Superior temporal gyrus (tissue), 1 donor: ENCODE measurements around the gene KXD1.

ENCODE experiments used
- DNase-seq: peaks from one replicate; pipeline ENCODE4 v3.0.0-alpha.2; 2016; ENCODE audit errors: extremely low spot score

KXD1 gene

DNA sequence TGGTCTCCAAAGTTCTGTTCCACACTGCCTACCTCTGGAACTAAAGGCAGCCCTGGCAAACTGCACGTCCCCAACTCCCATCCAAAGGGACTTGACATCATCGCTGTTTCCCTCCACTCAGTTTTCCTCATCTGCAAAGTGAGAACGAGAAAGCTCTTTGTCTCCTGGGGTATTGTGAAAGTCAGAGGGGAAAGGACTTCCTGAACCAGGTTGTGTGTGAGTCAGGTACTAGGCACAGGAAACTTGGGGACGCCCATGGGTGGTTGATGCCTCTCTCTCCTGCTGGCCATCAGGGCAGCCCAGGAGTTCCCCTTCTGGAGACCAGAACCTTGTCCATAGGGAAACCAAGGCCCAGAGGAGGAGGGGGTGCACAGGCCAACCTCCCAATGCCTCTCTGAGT is 44.2 kb downstream of the KXD1 start:
- no peak for DNase-seq

DNA sequence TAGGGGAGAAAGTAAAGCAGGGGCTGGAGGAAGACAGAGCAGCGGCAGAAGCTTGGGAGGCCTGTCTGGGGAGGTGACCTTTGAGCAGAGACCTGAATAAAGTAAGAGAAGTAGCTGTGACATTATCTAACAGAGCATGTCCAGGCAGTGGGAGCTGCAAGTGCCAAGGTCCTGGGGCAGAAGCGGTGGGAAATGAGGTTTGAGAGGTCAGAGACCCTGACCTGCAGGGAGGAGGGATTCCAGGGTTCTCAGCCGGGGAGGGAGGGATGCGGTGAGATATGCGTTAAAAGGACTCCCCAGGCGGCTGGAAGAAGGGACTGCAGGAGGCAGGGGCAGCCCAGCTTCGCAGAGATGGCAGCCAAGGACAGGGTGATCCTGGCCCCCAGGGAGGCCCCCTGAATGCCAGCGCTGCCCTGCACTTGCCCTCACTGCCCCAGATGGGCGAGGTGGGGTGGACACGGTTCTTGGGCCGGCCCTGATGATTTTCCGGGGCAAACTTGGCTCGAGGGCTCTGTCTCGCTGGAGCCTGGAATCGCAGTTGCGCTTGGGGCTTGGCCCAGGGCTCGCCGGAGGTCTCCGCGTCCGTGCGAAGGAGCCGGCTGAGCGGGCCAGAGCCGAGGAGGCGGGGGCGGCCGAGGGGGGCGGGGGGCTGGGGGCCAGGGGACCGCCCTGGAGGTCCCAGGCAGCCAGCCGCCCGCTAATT is 45.7 kb downstream of the KXD1 start:
- no peak for DNase-seq

DNA sequence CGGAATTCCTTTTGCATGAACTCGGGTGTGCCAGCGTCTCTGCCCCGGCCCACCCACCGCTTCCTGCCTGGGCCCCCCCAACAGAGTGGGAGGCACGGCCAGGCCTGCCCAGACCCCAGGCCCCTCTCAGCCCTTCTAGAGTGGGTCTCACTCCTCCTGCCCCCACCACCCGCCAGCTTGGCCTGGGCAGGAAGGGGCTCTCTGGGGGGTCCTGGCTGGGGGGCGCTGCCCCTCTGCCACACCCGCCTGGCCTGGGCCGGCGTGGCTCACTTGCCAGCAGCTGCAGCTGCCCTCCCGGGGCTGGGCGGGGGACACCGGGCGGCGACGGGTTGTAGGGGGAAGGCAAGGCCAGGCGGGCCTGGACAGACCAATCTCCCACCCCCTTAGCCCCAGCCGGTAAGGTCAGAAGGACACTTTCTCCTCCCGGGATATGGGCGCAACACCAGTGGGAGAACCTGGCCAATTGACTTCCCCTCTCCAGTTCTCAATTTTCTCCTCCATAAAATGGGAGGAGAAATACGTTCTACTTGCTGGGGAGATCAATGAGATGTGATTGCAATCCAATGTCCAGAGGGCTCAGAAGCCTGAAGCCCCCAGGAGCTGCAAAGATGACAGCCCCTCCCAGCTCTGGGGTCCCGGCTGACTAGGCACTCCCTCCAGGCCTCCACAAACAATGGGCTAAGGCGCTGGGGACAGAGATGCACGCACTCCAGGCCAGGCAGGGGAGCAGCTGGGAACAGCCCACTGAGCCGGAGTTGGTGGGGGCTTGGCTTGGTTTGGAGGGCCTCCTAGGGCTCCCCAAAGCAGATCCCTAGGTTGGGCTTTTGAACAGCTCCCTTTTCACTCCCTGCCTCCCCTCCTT is 46.5 kb downstream of the KXD1 start:
- DNase-seq = no peak

DNA sequence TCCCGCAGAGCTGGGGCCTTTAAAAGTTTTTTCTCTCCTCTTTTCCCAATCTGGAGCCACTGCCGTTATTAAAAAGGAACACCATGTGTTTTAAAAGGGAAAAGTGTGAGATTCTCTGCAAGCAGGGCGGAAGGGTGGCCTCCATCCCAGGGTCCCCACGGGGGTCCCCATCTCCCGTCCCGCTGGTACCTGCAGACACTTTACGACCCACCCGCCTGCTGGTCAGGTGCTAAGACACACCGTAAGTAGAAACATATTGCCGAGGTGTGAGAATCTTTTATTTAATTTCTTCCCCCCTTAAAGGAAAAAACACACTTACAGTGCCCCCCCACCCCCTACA is 47.1 kb downstream of the KXD1 start:
- DNase-seq = no peak

DNA sequence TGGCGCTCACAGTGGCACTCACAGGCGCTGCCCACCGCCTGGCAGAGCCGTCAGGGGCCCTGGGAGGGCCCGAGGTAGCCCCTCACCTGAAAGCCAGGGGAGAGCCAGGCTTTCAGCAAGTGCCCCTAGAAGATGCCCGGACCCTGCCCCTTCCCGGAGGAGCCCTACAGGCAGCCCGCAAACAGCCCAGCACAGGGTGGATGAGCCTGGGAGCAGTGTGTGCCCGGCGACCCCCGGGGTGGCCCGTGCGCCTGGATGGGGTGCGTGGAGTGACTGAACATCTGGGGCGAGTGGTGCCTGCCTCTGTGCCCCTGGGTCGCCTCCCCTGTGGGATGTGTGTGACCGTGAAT is 47.5 kb downstream of the KXD1 start:
- no peak for DNase-seq

DNA sequence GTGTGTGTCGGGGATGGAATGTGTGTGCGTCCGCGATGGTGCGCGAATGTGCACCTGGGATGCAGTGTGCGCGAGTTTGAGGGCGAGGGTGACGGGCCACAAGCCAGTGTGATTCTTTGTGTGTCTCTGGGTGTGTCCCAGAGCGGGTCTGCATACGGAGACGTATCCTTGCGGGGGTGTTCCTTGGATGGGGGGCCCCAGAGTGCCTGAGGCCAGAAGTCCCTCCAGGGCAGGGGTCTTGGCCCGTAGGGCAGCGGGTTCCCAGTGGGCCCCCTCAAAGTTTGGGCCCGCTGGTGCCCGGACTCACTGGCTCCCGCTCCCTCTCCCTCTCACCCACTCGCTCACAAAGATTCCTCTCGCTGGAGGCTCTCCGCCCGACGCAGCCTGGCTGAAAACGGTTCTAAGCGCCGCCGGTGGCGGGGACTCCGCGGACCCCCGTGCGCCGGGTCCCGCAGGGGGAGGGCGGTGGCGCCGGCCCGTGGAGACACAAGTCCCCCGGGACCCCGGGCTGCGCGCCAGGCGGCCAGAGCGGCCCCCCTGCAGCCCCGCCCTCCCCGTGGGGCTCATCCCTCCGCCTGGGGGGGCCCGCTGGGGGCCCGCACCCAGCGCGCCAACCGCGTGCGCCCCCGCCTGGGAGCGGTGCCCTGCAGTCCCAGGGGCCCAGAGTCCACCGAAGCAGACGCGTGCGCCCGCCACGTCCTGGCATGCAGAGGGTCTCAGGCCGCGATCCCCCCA is 48.0 kb downstream of the KXD1 start:
- DNase-seq = no peak

DNA sequence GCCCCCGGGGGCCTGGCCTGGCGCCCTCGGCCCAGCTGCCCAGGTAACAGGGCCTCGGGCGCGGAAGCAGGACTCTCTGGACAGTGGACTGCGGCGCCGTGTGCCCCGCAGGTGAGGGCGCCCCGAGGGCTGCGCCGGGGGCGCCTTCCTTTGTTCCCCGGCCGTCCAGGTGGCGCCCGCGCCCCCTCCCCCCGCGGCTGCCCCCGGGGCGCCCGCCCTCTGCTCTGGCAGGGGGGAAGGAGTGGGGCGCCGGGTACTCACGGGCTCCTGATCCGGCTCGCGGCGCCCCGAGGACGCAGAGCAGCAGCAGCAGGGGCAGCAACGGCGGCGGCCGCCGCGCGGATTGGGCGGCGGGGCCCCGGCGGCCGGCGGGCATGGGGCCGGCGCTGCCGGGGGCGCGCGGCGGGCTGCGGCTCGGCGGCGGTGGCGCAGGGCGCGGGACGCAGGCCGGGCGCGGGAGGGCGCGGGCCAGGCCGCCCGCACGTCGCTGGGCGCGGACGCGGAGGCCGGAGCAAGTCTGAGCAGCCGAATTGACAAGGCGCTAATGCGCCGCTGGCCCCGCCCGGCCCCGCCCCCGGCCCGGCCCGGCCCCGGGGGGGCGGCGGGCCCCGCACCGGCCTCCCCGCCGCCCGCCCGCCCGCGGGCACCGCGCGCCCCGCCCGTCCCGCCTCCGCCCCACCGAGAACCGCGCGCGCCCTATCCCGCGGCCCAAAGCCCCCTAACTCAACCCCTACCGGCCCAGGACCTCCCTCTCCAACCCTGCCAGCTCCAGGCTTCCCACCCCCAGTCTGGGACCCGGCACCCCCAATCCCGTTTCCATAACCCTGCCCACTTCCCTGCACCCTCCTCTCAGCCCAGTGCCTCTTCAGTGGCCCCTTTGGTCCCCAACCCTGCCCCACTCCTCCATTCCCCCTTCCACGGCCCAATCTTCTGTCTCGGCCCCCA is 48.9 kb downstream of the KXD1 start, which contains the start of gene CRLF1:
Gene CRLF1 (minus strand): TSS at position 519 of the 945 bp plus-strand sequence. CDS start 143 bp downstream, at position 376.
- no peak for DNase-seq

DNA sequence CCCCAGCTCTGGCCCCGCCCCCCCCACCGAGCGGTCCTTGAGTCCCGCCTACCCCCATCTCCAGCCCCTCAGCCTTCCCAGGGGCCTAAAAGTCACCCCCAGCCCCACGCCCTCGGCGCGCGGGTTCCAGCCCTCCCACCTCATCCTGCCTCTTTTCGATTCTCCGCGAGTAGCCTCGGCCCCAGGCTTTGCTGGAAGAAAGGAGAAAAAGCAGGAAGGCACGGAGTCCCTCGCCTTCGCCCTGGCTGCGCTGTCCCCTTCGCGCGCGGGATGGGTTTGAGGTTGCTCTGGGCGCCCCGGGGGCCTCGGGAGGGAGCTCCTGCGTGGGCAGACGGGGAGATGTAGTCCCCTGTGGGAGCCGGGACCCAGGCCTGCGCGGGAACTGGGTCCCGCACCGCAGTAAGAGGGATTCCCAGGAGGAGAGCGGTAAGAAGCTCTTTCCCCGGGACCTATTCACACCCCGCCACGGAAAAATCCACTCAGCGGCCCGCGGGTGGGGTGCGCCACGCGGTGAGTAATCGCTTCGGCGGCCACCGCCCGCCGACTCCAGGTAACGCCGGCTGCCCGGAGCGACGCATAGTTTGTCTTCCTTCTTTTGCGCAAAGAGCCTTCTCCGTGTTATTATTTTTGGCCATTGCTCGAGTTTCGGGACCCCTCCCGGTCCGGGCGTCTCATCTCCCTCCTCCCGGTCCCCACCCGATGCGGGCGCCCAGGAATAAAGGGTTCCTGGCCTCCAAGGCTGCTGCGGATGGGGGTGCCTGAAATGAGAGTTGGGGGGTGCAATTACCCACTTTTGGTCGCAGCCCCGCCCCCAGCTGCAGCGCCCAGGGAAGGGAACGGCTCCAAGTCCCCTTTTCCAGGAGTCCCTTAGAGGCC is 49.8 kb downstream of the KXD1 start:
- DNase-seq = no peak

DNA sequence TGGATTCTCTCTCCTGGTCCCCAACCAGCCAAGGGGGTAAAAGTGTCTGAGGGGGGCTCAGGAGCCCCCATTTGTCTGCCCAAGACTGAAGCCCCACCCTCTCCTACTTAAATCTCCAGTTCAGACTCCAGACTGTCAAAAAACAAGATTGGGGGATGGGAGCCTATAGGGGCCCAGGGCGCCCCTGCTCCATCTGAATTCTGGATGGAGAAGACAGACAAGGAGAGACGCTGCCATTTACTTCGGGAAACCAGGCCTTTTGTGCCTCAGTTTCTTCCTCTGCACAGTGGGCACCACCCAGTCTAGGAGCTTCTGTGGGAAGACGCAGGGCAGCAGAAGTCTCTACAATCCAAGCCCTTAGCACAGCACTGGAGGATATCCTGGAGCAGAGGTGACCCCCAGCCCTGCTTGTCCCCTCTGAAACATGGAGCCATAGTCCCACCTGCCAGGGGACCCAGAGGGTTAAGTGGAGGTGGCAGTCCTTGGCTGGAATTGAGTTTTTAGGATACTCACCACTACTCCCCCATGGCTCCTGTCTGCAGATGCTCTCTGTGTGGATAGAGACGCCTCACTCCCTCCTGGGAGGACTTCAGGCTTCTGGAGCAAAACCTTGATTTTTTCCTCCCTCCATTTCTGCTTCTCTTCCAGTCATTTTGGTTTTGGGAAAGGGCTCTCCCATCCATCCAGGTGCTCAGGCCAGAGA is 50.6 kb downstream of the KXD1 start:
- no peak for DNase-seq

DNA sequence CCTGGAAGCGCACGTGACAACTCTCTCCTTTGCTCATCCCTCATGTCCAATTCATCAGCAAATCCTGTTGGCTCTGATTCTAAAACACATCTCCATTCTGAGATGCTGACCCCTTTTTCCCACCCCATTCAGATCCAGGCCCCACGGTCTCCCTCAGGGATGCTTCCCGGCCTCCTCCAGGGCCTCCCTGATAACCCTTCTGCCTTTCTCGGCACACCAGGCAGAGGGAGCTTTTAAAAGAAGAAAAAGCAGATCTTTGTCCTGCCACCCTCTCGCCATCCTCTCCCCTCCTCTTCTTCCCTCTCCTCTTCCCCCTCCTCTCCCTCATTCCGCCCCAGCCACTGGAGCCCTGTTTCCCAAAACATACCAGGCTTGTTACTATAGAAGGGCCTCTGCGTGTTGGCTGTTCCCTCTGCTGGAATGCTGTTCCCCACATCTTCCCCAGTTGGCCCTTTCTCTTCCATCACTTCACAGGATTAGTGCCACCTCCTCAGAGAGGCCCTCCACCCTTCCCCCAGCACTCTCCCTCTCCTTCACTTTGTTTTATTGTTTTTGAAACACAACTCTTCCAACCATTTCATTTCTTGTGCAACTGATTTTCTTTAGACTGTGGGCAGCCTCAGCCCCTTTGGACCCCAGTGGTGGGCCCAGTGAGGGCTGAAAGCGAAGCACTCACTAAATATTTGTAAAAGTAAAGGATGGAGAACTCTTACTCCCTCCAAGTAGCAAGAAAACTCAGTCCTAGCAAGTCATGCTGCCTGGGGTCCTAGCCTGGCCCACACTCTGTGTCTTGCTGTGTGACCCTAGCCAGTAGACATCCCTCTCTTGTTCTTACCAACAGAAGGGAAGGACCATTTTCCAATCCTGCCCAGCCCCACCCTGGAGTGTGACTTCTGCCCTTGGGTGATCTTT is 51.4 kb downstream of the KXD1 start:
- DNase-seq = no peak

DNA sequence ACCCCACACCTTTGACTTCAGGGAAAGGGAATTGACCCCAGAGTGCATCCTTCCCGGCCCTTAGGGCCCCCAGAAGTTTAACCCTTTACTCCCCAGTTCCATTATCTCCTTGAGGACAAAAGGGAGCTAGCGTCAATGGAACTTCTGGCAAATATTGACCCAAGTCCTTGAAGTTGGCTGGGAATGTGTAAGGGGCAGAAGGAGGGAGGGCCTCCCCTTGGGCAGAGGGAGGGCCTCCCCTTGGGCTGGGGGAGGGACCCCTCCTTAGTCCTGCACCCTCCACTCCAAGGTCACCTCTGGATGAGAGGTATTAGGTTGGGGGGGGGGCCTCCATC is 52.0 kb downstream of the KXD1 start:
- no peak for DNase-seq

DNA sequence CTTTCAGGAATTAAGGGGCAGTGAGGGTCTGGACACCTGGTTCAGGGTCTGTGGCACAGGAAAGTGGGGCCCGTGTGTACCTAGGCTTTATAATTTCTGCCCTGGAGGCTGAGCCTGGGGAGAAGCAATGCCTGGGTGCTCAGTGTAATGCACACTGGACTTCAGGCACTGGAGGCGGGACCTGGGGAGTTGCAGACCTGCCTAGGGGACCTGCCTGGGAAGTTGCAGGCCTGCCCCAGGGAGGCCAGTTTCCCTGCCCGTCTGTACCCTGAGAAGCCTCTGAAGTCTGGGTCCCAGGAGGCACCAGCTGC is 52.5 kb downstream of the KXD1 start:
- no peak for DNase-seq

DNA sequence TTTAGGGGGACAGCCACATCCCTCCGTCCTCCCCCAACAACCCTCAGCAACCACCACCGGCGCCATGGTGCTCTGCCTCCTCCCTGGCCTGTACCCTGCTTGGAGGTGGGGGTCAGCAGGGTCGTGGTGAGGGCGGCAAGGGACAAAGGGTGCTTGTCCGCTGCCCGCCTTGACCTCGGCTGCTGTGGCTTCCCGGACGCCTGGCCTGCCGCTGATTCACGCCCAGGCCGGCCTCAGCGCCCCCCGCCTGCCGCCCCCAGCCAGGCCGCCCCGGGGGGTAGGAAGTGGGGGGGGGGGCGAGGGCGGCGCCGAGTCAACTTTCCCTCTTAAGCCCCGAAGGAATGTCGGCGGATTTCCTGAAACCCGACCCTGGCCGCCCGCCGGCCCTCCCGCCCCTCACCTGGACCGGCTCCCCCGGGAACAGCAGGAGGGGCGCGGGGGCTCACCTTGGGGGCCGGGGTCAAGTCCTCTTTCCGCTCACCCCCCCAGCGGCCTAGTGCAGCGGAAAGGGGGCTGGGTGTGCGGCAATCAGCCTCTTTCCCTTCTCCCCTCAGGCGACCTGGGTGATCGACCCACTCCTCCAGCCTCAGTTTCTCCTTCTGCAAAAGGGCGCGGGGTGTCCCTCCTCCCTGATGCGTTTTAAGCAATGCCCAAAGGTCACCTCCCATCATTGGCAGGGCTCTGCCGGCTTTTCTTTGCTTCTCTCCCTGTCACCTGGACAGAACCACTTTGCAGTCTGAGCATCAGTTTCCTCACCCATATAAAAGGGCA is 53.1 kb downstream of the KXD1 start:
- DNase-seq = no peak

DNA sequence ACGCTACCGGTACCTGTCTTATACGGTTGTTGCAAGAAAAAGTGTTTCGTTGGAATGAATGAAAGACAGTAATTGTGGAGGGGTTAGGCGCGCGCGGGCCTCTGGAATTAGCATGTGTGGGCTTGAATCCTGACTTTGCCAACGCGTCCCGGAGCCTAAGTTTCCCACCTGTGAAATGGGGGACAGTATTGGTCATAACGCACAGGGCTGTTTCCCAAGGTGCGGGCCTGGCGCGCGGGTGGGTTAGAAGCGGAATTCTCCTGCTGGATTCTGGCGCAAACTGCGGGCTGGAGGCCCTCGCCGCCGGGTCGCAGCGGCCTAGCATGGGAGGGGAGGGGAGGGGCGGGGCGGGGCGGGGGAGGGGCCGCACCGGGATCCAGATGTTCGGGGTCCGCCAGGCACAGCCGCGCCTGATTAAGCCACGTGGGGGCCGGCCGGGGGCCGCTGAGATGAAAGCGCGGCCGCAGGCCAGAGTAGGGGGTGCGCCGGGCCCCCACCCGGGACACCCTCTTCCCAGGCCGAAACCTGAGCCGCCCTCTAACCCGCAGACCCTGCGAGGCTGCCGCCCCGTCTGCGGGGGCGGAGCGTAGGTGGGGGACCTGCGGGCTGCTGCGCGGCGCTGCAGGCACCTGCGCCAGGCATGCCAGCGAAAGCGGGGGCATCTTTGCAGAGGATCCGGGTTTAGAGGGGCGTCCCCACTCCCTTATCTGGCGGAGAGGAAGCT is 53.8 kb downstream of the KXD1 start:
- DNase-seq = no peak

DNA sequence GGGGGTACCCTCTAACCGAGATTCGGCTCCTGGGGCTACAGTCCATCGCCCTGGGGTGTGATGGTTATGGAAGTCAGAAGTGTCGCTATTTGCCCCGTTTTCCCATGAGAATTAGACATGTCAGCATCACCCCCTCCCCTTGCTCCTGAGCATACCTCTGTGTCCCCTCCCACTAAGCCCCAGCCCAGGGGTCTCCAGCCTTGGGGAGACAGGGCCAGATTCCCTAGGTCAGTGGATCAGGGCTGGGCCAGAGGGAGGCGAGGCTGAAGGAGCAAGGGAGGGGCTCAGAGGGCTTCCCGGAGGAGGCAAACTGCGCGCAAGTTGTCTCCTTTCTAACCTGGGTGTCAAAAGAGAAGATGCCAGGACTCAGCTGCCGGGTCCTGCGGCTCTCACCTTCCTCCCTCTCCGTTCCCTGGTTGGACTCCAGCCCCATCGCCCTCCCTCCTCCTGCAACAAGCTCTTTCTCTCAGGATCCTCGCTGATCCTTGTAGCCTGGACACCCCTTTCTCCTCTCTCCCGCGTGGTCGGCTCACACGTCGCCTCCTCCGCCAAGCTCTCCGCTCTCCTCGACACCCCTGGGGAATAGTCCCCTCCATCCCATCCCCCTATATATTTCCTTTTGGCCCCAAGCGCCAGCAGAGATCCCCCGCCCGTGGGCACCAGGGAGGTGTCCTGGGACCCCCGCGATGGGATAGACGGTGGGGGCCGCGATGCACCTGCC is 54.5 kb downstream of the KXD1 start:
- no peak for DNase-seq

DNA sequence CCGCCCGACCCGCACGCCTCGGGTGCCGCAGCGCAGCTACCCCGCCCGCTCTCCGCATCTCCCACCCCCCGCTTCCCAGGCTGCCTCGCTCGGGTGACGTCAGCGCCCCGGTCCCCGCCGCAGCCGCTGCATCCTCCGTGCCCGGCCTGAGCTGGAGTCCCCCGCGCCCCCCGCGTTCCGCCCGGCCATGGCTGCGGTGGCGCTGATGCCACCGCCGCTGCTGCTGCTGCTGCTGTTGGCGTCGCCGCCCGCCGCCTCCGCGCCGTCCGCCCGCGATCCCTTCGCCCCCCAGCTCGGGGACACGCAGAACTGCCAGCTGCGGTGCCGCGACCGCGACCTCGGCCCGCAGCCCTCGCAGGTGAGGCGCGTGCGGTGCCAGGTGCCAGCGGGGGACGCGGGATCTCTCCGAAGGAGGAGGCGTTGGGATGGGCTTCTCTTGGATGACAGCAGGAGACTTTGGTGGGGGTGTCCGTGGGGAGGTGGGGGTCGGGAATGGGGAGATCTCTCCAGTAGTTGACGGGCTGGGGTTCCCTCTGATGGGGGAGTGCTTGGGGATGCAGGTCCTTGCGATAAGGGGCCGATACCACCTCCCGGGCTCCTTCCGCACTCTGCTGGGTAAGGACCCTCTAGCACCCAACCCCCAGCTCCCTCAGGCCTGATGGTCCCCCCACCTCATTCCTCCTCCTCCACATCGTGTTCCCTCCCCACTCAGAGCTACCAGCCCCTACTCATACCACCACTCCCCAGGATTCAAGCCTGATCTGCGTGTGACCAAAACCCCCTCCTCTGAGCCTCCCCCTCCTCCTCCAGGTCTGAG is 55.3 kb downstream of the KXD1 start, which contains the start of gene TMEM59L:
Gene TMEM59L (plus strand): TSS at position 99 of the 817 bp plus-strand sequence. CDS start 89 bp downstream, at position 188.
- DNase-seq = no peak
